GM10847 (cell line): ENCODE data around the gene HYOU1.

Experiments
- POLR2A ChIP-seq: IDR thresholded peaks from 2 replicates; pipeline ENCODE4 v1.6.1; 2011; ENCODE audit not compliant: insufficient read length; ENCODE audit errors: extremely low read depth

HYOU1 gene

DNA sequence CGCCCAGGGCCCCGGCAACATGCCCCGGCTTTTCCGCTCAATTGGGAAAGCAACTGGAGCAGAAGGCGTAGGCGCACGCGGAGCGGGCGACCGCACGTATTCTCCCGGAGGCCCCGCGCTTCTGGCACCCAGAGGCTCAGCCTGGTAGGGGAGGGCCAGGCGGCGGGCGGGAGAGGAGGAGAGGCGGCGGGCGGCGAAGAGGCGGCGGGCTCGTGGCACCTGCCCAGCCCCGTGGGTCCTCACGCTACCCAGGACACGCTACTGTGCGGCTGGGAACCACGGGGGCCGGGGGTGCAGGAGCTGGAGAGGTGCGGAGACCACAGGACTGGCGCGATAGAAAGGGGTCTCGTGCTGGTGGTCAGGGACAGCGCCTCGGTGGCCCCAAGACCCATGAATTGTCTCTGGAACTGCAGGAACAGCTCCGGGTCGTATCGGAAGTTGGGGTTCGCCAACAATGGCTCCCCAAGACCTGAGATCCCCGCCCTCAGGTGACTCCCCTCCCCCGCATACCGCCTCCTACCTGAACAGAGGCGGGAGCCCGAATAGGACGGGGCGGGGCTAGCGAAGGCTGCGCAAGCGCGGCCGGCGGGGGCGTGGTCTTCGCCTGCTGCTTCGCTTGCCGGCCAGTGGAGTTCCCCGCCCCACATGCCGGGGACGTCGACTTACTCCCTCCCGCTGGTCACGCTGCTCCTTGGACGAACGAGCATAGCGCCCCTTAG is 26.5 kb downstream of the HYOU1 start, which contains the start of gene SLC37A4:
TSS of gene SLC37A4 (minus strand) at position 549 of the 719 bp plus-strand sequence.
- TF ChIP-seq POLR2A = no peak

DNA sequence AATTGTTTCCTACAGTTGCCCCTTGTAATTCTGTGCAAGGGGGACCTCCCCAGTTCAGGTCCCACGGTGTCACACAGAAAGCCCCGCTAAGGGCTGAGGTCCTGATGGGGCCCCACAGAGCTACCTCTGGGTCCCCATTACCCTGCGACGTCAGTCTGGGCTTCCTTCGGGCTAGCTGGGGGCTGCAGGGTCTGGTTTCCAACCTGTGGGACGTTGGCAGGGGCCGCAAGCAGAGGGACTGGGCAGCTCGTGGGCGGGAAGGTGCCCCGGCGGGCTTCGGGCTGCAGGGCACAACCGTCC is 27.0 kb downstream of the HYOU1 start:
- no peak for TF ChIP-seq POLR2A

DNA sequence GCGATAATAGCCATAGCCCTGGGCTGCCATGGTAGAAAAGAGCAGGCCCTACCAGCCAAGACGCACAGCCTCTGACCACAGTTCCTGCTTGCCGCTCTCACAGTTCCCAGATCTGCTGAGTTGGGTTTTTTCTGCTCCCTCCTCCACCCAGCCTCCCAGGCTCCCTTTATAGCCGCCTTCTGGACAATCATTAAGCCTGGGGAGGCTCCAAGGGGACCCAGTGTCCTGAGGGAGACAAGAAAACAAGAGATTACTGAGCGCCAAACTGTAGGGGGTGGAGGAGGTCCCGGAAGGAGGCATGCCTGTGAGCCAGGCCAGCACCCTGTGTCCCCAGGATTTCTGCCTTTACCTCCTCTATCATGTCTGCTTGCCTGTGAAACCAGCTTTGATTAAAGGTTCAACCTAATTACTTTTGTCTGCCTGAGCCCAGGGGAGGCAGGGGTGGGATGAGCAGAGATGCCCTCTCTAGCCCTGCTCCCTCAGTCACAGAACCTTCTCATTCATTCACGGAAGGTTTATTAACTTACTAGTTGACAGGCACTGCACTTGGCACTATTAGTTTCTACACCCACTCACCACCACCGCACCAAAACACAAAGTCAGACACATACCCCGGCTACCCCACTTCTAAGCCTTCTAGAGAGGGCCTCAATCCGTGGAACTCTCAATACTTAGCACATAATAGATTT is 27.5 kb downstream of the HYOU1 start:
- TF ChIP-seq POLR2A = no peak

DNA sequence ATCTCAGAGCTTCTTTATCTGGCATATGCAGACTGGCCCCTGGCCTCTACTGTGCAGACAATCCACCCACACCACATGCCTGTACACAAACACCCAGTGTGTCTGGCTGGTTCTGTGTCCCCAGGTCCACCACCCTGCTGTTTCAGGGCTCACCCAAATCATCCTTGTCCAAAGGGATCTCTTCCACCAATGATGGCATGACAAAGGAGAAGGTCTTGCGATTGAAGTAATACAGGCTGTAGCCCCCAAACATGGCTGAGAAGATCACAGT is 28.0 kb downstream of the HYOU1 start:
- TF ChIP-seq POLR2A = no peak

DNA sequence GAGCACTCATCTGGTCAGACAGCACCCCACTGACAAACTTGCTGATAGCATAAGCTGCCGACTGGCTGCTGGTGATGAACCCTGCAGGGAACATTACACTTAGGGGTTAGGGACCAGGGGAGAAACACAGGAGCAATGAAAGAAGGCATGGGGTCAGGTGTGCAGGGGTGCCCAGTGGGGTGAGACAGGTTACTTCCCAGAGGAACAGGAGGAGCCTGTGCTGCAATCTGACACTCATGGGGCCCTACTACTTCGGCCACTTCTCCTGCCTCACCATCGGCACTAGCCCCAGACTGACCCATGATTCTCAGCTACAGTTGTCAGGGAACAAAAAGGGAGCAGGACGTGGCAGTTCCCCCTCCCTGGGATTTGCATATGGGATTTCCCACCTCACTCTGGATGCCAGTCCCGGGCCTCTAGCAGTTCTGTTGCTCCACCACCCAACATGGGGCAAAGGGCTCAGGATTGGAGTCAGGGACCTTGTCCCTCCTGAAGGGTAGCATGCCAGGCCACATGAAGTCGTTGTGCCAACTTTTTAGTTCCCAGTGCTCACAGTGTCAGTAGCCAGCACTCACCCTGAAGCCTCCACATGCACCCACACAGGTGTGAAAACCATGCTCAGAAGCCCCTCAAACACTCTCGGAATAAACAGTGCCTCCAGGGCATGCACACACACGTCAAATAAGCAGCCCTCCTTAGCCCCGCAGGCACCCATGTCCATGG is 28.5 kb downstream of the HYOU1 start:
- no peak for TF ChIP-seq POLR2A

DNA sequence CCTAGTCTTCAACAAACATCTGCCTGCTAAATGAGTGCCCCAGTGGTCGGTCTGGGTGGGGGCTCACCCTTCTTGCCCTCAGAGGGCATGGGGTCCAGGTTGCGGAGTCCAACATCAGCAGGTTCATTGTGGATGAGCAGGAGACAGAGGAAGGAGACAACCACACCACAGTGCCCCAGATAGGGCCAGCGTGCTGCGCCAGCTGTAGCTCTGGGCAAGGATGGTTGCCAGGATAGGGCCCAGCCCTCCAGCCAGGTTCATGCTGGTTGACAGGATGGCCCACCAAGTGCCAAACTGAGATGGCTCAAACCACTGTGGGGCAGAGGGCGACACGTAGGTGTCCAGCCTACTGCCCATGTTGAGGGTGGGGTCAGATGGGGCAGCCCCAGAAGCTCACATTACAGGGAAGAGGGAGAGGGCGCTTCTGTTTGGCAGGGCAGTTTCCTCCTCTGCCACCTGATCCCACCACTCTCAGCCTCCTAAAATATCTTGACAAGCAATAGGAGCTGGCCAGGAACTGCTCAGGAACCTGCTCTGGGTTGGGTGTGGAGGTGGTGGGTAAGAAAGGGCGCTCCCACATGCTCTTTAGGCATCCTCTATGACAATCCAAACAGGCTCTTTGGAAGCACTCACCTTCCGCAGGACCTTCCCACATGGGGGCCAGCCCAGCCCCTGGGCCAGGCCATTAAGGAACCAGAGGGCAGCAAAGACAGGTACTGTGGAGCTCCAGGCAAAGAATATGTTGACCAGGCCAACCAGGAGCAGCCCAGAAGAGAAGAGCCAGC is 29.3 kb downstream of the HYOU1 start:
- TF ChIP-seq POLR2A = no peak

DNA sequence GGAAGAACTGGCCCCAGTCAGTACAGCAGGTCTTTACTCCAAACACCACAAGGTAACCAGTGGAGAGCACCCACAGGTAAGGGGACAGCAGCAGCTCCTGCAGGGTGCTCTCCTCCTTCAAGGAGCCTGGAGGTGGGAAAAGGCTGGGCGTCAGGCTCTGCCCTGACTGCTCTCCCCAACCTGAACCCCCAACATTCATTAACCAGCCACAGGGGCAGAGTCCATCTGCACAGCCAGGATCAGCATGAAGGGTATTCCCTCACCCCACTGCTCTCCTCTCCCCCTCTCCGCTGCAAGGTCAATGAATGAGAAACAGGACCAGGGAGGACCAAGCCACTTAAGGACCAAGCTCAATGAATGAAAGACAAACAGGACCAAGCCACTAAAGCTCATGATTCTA is 30.0 kb downstream of the HYOU1 start:
- TF ChIP-seq POLR2A = no peak

DNA sequence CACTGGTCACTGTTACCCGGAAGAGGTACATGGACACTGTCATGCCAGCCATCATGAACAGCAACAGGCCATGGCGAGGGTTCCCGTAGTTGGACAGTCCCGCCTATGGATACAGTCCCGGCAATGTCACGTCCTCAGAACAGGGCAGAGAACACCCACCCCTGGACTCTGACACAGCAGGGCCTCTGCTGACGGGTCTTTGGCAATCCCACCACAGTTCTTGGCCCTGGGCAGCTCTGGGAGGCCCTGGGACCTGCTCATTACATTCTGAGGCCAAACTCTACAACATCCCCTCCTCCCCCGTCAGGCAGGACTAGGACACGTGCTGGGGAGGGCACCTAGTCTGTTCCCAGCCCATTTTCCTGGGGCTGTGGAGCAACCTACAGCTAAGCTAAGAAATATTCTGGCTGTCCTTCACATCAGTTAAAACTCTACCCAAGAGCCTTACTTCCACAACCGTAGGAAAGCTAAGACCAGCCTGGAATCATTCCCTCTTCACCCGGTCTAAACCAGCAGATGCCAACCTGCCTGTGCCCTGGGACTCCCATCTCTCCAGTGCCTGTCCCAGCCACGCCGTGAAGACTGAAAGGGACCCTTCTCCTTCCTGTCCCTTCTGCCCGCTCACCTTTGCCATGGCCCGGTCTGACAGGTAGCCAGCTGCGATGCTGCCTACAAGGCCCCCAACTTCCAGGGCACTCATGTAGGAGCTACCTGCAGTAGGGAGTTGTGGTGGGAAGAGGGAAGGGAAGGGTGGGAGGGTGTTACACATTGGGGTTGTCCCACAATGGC is 30.8 kb downstream of the HYOU1 start:
- TF ChIP-seq POLR2A = no peak

DNA sequence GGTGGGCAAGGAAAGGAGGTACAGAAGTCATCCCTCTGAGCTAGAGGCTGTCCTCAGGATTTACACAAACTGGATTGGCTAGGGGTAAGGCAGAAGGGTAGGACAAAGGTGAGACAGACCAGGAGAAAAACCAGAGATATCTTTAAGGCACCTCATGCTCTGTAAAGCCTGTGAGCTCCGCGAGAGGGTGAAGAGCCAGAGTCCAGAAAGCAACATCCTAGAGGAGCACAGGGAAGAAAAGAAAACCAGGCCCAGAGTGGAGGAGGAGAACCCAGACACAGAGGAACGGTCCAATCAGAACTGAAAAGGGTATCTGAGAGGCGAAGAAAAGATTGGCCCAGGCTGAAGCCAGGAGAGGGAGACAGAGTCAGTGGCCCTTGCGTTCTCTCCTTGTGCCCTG is 31.5 kb downstream of the HYOU1 start:
- TF ChIP-seq POLR2A = no peak

DNA sequence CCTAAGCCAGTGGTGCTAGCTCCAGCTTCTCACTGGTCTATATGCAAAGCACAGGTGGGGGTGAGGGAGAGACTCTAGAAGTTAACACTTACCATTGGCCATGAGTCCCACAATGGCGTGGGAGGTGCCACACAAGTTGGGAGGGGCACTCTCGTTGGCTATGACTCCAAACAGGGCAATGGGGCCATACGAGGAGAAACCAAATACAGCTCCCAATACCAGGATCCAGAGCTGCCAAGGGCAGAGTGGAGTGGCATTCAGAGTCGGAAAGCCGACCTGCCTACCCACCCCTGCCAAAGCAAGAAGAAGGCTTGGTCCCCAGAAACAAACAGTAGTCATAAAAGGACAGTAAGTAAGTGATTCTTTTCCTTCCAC is 31.9 kb downstream of the HYOU1 start:
- TF ChIP-seq POLR2A = no peak

DNA sequence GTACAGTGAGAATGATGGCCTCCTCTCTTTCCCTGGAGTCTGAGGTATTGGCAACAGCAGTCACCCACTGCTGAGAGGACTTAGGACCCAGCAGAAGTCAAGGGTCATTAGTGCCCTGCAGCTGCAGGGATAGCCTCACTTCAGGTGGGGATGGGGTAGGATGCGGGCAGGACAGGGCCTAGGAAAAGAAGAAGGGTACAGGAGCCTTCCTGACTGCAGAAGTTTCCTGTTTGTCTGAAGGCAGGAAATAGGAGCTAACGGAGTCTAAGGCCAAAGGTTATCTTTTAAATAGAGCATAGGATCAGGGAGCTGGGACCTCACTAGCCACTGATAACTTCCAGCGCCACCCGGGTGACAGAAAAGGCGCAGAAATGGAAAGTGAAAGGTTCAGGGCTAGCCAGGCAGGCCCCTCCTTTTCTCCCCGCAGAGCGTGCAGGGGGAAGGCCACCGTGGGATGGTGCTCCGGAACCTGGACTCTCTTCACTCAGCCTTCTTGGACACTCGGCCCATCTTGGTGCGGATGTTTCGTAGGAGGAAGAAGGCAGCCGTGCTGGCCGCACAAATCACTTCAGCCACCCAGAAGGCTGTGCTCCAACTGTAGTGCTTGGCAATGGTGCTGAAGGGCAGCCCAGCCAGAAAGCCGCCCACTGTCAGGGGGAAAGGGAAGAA is 32.4 kb downstream of the HYOU1 start:
- TF ChIP-seq POLR2A = no peak

DNA sequence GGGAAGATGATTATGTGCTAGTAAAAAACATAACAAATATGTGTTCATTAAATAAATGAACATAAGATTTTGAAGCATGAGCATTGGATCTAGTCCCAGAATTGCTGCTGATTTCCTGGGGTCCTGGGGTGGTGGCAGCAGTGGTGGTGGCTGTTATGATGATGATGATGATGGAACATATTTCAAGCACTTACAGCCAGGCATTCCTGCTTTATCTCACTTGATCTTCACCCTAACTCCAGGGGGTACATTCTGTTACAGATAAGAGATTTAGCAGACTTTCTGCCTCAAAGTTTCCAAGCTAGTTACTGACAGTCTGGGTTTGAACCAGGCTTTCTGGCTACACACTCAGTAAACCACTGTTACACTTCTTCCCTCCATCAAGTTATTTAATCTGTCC is 33.3 kb downstream of the HYOU1 start:
- no peak for TF ChIP-seq POLR2A

DNA sequence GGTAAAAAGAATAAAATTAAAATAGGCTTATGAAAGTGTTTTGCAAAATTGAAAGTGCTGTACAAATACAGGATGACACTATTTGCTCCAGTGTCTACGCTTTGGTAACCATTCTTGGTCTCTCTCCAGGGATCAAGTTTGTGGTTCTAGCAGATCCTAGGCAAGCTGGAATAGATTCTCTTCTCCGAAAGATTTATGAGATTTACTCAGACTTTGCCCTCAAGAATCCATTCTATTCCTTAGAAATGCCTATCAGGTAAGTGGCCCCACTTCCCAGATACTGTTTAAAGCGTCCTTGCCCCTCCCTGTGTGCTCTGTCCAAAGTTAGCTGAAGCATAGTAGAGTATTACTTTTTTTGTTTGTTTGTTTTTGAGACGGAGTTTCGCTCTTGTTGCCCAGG is 35.4 kb downstream of the HYOU1 start:
- no peak for TF ChIP-seq POLR2A

DNA sequence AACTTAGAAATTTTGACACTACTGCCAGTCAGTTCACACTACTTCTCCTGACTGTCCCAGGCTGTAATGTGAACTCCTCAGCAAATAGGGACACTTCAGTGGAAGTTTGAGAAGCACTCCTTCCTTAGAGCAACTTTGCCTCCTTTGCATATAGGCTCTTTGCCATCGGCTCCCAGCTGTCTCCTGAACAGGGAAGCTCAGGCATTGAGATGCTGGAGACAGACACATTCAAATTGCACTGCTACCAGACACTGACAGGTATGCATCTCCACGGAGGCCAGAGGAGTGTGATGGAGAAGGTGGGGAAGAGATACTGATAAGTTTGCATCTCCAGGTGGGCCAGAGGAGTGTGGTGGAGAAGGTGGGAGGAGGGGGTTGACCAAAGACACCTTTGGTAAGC is 37.0 kb downstream of the HYOU1 start:
- TF ChIP-seq POLR2A = no peak
